Suppressor macrophage (primary cell): ENCODE results near the gene TSACC.

ENCODE experiments used
- DNase-seq, 4 experiments: peaks; one replicate each; pipeline ENCODE4 v3.0.0-alpha.2; 2020 to 2022

TSACC gene

GRCh38 chr1:156394835-156395461 lies 56.6 kb downstream of the TSACC start:
- DNase-seq: peak in 3 of 4 experiments; percentile 54 to 63 (median 56)
